ENCODE measurements around the gene NLRP1. TPM values are rescaled to one million over a fixed set of nuclear protein-coding genes. Genes with fewer than 3 reads are reported as not detected.
A peak's percentile ranks its signal among the peaks of the same experiment; 100 is the strongest.

Gene NLRP1
- total RNA-seq, 1 donor, result 33.2 TPM

DNA sequence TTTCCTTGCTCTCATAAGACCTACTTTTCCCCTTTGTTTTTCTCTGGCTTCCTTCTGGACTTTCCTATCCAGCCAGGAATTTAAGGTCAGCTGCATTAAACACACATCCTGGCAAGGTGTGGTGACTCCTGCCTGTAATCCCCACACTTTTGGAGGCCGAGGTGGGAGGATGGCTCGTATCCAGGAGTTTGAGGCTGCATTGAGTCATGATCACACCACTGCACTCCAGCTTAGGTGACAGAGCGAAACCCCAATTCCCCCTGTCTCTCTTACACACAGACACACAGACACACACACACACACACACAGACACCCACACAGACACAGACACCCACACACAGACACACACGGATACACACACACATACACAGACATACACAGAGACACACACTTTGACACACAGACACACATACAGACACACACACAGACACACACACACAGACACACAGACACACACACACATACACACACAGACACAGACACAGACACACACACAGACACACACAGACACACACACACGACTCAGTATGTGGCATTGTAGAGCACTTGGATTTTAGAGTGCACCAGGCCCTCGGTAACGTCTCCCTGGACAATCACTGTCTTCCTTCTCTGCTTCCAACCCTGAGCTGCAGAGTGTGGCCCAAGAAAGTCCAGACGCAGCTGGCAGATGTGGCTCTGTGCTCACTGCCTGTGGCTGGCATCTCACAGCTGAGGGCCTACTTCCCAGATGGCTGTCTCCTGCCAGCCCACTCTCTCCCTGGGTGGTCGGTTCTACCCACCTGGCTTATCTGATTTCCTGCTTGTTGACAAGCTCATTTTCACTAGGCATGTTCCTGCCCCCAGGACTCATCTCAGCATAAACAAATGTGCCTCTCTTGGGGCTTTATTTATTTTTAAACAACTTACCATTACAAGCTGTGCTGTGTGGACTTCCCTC is 39.0 kb downstream of the NLRP1 start:
- DNase-seq (ENCODE audit: low read depth), result no peak
- H3K4me3 ChIP-seq (ENCODE audit: low read depth, low read length), result no peak overlapping the region
- TF ChIP-seq, protein P1, sequence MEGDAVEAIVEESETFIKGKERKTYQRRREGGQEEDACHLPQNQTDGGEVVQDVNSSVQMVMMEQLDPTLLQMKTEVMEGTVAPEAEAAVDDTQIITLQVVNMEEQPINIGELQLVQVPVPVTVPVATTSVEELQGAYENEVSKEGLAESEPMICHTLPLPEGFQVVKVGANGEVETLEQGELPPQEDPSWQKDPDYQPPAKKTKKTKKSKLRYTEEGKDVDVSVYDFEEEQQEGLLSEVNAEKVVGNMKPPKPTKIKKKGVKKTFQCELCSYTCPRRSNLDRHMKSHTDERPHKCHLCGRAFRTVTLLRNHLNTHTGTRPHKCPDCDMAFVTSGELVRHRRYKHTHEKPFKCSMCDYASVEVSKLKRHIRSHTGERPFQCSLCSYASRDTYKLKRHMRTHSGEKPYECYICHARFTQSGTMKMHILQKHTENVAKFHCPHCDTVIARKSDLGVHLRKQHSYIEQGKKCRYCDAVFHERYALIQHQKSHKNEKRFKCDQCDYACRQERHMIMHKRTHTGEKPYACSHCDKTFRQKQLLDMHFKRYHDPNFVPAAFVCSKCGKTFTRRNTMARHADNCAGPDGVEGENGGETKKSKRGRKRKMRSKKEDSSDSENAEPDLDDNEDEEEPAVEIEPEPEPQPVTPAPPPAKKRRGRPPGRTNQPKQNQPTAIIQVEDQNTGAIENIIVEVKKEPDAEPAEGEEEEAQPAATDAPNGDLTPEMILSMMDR (IDR thresholded peaks at IDR 0.05; ENCODE audit: insufficient read depth, low read depth, low read length), result no peak

DNA sequence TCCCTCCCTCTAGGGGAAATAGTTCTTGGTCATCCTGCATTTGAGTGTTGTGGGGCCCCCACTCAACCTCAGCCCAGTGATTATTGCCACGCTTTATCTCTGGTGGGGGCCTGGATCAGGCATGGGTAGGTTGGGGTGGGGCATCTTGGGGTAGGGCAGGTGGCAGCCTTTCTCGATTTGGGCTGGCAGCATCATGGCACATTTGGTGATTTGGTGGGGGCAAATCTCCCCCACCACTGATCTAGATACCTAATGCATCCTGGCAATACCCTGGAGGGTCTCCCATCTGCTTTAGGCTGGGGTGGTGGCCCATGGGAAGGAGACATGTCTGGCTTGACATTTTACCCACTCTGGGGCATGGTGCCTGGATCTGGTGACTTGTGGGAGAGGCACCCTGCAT is 40.2 kb downstream of the NLRP1 start:
- TF ChIP-seq, protein P1 (IDR thresholded peaks at IDR 0.05; ENCODE audit: insufficient read depth, low read depth, low read length), result no peak
- no peak overlapping the region for H3K4me3 ChIP-seq (ENCODE audit: low read depth, low read length)
- no peak for DNase-seq (ENCODE audit: low read depth)

DNA sequence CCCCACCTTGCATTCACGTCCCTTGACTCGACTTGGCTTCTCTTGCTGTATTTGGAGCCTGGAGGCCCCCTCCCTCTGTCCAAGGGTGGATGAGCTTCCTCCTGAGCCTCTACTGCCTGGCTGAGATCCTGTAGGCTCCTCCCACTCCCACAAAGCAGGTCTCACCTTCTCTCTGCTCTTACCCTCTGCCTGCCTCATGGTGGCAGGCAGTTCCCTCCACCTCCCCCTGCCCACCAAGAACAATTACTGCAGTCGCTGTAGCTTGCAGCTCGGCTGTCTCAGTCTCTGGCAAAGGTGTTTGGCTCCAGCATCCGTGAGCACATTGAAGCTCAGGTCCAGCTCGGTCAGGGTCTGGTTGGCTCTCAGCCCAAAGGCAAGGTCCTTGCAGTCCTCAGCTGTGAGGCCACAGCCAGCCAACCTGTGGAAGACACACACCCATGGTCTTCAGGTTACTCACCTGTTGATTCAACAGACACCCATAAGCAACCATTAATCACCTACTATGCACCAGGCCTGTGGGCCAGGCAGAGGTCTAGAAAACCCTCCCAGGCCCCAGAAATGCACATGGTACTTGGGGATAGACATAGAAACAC is 42.6 kb downstream of the NLRP1 start:
- DNase-seq (ENCODE audit: low read depth), result no peak
- H3K4me3 ChIP-seq (ENCODE audit: low read depth, low read length), result no peak overlapping the region
- TF ChIP-seq, protein P1 (IDR thresholded peaks at IDR 0.05; ENCODE audit: insufficient read depth, low read depth, low read length), result no peak

DNA sequence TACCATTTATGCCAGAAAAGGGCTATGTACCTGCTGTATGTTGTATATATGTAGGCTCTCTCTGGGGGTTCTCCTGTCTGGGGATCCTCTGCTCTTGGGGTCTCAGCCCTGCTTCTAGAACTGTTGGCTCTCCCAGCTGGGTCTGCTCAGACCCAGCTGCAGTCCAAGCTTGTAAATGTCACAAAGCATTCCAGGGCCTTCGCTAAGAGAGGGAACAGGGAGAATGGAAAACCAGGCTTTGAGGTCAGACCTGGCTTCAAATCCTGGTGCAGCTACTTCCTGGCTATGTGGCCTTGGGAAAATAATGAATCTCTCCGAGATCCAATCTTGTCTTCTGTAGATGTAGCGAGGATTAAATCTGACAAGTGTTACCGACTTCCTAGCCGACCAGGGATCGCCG is 44.0 kb downstream of the NLRP1 start:
- peak; percentile 55 for DNase-seq (ENCODE audit: low read depth)
- H3K4me3 ChIP-seq (ENCODE audit: low read depth, low read length), result no peak overlapping the region
- TF ChIP-seq, protein P1 (IDR thresholded peaks at IDR 0.05; ENCODE audit: insufficient read depth, low read depth, low read length), result no peak

DNA sequence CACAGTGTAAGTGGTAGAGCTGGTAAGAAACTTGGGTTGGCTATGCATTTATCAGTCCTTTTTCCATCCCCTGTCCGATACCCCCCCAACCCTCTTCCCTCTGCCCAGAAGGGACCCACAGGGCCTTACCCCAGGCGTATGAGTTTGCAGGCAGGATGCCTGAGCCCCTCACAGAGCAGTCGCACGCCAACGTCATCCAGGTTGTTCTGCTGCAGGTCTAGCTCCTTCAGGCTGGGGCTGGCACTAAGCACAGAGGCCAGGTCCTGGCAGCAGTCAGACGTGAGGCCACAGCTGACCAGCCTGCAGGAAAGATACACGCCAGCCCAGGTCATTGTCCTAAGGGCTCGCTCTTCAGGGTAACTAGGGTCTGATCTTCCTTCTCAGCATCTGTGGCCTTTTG is 45.0 kb downstream of the NLRP1 start:
- no peak for DNase-seq (ENCODE audit: low read depth)
- TF ChIP-seq, protein P1 (IDR thresholded peaks at IDR 0.05; ENCODE audit: insufficient read depth, low read depth, low read length), result no peak
- H3K4me3 ChIP-seq (ENCODE audit: low read depth, low read length), result no peak overlapping the region

DNA sequence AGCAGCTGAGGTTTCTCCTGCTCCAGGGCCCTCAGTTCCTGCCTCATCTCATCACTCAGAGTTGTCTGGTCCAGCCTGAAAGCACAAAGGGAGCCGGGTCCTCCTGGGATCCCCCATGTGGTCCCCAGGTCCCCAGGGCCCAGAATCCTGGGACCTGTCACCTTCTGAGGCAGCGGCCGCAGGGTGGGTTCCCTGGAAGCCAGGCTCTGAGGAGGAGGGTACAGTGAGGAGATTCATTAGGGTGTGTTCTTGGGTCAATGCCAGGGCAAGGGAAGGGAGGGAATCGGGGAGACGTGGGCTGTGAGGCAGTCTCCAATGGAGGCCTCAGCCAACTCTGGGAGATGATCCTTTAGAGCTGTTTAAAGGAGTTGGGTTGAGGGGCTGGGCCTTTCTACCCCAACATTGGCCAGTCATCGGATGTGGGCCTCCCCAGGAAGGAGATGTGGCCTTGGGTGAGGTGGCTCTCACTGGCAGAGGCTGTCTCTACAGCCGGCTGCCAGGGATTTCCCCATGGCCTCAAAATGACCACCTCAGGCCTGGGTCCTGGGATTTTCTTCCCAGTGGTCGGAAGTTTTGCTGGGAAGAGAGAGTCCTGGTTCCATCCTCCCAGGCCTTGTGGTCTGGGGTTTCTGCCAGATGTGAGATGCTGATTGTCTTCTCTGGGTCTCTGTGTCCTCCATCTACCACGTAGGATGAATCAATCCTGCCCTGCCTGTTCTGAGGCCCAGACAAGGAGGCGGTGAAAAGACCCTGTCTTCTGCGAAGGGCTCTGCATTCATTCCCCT is 47.3 kb downstream of the NLRP1 start:
- TF ChIP-seq, protein P1 (IDR thresholded peaks at IDR 0.05; ENCODE audit: insufficient read depth, low read depth, low read length), result no peak
- peak; percentile 32 for DNase-seq (ENCODE audit: low read depth)
- no peak overlapping the region for H3K4me3 ChIP-seq (ENCODE audit: low read depth, low read length)
